HG02943 (cell line): ENCODE results near the gene CLCN5.

Experiments
- ATAC-seq: cut with Tn5 transposase; IDR thresholded peaks from one replicate; pipeline ENCODE4 v1.9.1; 2021; ENCODE audit warnings: mild to moderate bottlenecking, low read depth, moderate library complexity; ENCODE audit not compliant: unreplicated experiment

Gene CLCN5

GRCh38 chrX:50072110-50072509 lies 149.7 kb downstream of the CLCN5 start:
- no peak for ATAC-seq

- no peak for ATAC-seq
Observed at GRCh38 chrX:50073601-50074000, 151.2 kb downstream of the CLCN5 start.

- ATAC-seq: no peak
Observed at GRCh38 chrX:50075630-50076339, 153.4 kb downstream of the CLCN5 start.

- no peak for ATAC-seq
Observed at GRCh38 chrX:50081282-50081889, 159.0 kb downstream of the CLCN5 start.

- ATAC-seq: no peak
Observed at GRCh38 chrX:50082741-50083140, 160.3 kb downstream of the CLCN5 start.

- ATAC-seq: no peak
Observed at GRCh38 chrX:50088645-50089044, 166.2 kb downstream of the CLCN5 start.

GRCh38 chrX:50093625-50094024 lies 171.2 kb downstream of the CLCN5 start:
- ATAC-seq: no peak

- no peak for ATAC-seq
Observed at GRCh38 chrX:50097071-50097470, 174.7 kb downstream of the CLCN5 start.

- ATAC-seq: no peak
Observed at GRCh38 chrX:50098241-50098640, 175.8 kb downstream of the CLCN5 start.

GRCh38 chrX:50098749-50099148 lies 176.4 kb downstream of the CLCN5 start:
- ATAC-seq: no peak

- no peak for ATAC-seq
Observed at GRCh38 chrX:50099331-50099730, 176.9 kb downstream of the CLCN5 start.

GRCh38 chrX:50100188-50100587 lies 177.8 kb downstream of the CLCN5 start:
- no peak for ATAC-seq

GRCh38 chrX:50103176-50103575 lies 180.8 kb downstream of the CLCN5 start:
- no peak for ATAC-seq

- ATAC-seq: no peak
Observed at GRCh38 chrX:50103866-50104566, 181.6 kb downstream of the CLCN5 start.

- no peak for ATAC-seq
Observed at GRCh38 chrX:50106051-50106675, 183.8 kb downstream of the CLCN5 start.

GRCh38 chrX:50107470-50107869 lies 185.1 kb downstream of the CLCN5 start:
- ATAC-seq: no peak

- ATAC-seq: no peak
Observed at GRCh38 chrX:50108264-50108663, 185.9 kb downstream of the CLCN5 start.

GRCh38 chrX:50111742-50112141 lies 189.3 kb downstream of the CLCN5 start:
- ATAC-seq: no peak

- ATAC-seq: no peak
Observed at GRCh38 chrX:50114113-50114512, 191.7 kb downstream of the CLCN5 start.

GRCh38 chrX:50115973-50116372 lies 193.6 kb downstream of the CLCN5 start:
- no peak for ATAC-seq

- ATAC-seq: no peak
Observed at GRCh38 chrX:50117476-50117875, 195.1 kb downstream of the CLCN5 start.
